K562 (cell line): ENCODE measurements around the gene NR5A2. TPM values are rescaled to one million over a fixed set of nuclear protein-coding genes. Genes with fewer than 3 reads are reported as not detected.
A peak's percentile ranks its signal among the peaks of the same experiment; 100 is the strongest.

Experiments used
- ARID1B ChIP-seq: fragments of 450-650 bp; IDR thresholded peaks from 2 replicates; pipeline ENCODE4 v1.6.1; 2016; ENCODE audit warnings: antibody characterized with exemption, mild to moderate bottlenecking, inconsistent platforms
- CBX1 ChIP-seq: sonication (generic); IDR thresholded peaks from 2 replicates; pipeline ENCODE4 v1.6.1; 2016; ENCODE audit warnings: antibody characterized with exemption, low read depth, mild to moderate bottlenecking
- CBX5 ChIP-seq: IDR thresholded peaks from 2 replicates; pipeline ENCODE4 v1.6.1; 2014; ENCODE audit warnings: low read depth, borderline replicate concordance
- DNMT1 ChIP-seq: fragments of 450-650 bp; IDR thresholded peaks from 2 replicates; pipeline ENCODE4 v1.6.1; 2016; ENCODE audit warnings: antibody characterized with exemption, mild to moderate bottlenecking
- ETV6 ChIP-seq, 3 experiments: fragments of 150-350 bp in 1 of 3; sonication (generic) in 1 of 3; formaldehyde crosslinking in 1 of 3; IDR thresholded peaks; 2 replicates each; pipeline versions ENCODE4 v1.6.1 to v1.8.0; 2014 to 2022; ENCODE audit warnings: borderline replicate concordance in 2 of 3, low read depth in 2 of 3, antibody characterized with exemption in 1 of 3, low read length in 1 of 3, mild to moderate bottlenecking in 1 of 3, missing genetic modification reagents in 1 of 3
- KAT8 ChIP-seq: fragments of 450-650 bp; IDR thresholded peaks from 2 replicates; pipeline ENCODE4 v1.6.1; 2016; ENCODE audit warnings: low read depth, mild to moderate bottlenecking
- RFX7 ChIP-seq: fragments of 250-450 bp; sonication (Bioruptor Pico); IDR thresholded peaks from 2 replicates; pipeline ENCODE4 v1.5.1; 2021; ENCODE audit warnings: mild to moderate bottlenecking
- ZBTB17 ChIP-seq: fragments of 450-650 bp; formaldehyde crosslinking; IDR thresholded peaks from 2 replicates; pipeline ENCODE4 v1.4.0; 2020; ENCODE audit warnings: mild to moderate bottlenecking
- ZNF507 ChIP-seq: conservative IDR thresholded peaks from 2 replicates; pipeline ENCODE4 v1.6.1; 2017; ENCODE audit warnings: missing genetic modification characterization, missing compliant biosample characterization
- ZNF780A ChIP-seq: fragments of 250-450 bp; sonication (Bioruptor Pico); IDR thresholded peaks from 2 replicates; pipeline ENCODE4 v1.5.0; 2021; ENCODE audit warnings: mild to moderate bottlenecking
- polyA plus RNA-seq, 8 experiments: library from polyadenylated mRNA; depleted of rRNA in 4 of 8; stranded (reverse) in 5 of 8; unstranded in 3 of 8; fragments of >200 nt; fragmentation: Nextera tagmentation in 2 of 8; fragmentation: Illumina TruSeq in 1 of 8; extraction: Ambion mirVana in 2 of 8; extraction: Trizol in 1 of 8; gene quantifications; 2 replicates each; pipeline versions ENCODE4 v1.2.1 to v1.2.3, GENCODE V29; 2011 to 2014; ENCODE audit warnings: inconsistent platforms in 1 of 8, missing spikeins in 1 of 8
- total RNA-seq, 7 experiments: library from RNA; depleted of rRNA in 6 of 7; stranded (reverse); fragments of >200 nt in 6 of 7; fragmentation: Illumina TruSeq in 2 of 7; extraction: Trizol in 2 of 7; gene quantifications; 2 replicates each; pipeline versions ENCODE4 v1.2.1 to v1.2.3, GENCODE V29; 2011 to 2021; ENCODE audit warnings: low replicate concordance in 1 of 7
- TF ChIP-seq, protein P1 (sequence below): fragments of 150-350 bp; conservative IDR thresholded peaks from 2 replicates; pipeline ENCODE4 v1.6.1; 2014; ENCODE audit warnings: low read length
- TF ChIP-seq, protein P2 (sequence below): fragments of 450-650 bp; IDR thresholded peaks from 2 replicates; pipeline ENCODE4 v1.6.1; 2016; ENCODE audit warnings: low read depth, mild to moderate bottlenecking, moderate library complexity
- TF ChIP-seq, protein P3 (sequence below): fragments of 450-650 bp; IDR thresholded peaks from 2 replicates; pipeline ENCODE4 v1.6.1; 2018; ENCODE audit warnings: mild to moderate bottlenecking, low read depth; ENCODE audit not compliant: partially characterized antibody
- TF ChIP-seq, protein P4 (sequence below): fragments of 450-650 bp; IDR thresholded peaks from 2 replicates; pipeline ENCODE4 v1.7.1; 2018; ENCODE audit warnings: mild to moderate bottlenecking, low read depth; ENCODE audit not compliant: partially characterized antibody
- TF ChIP-seq, protein P5 (sequence below): sonication (generic); formaldehyde crosslinking; IDR thresholded peaks from 2 replicates; pipeline ENCODE4 v1.9.0; 2022; ENCODE audit warnings: mild to moderate bottlenecking, missing genetic modification reagents
- TF ChIP-seq, protein P6 (sequence below): fragments of 250-450 bp; sonication (Bioruptor Pico); IDR thresholded peaks from 2 replicates; pipeline ENCODE4 v1.9.0; 2021; ENCODE audit warnings: mild to moderate bottlenecking, inconsistent platforms

Gene NR5A2
- total and polyA plus RNA-seq, 9 of the 15 experiments (the other 6 are each of a cell fraction or from before 2014, with no cell fraction given): 0.13 to 0.40 (median 0.29) TPM

DNA sequence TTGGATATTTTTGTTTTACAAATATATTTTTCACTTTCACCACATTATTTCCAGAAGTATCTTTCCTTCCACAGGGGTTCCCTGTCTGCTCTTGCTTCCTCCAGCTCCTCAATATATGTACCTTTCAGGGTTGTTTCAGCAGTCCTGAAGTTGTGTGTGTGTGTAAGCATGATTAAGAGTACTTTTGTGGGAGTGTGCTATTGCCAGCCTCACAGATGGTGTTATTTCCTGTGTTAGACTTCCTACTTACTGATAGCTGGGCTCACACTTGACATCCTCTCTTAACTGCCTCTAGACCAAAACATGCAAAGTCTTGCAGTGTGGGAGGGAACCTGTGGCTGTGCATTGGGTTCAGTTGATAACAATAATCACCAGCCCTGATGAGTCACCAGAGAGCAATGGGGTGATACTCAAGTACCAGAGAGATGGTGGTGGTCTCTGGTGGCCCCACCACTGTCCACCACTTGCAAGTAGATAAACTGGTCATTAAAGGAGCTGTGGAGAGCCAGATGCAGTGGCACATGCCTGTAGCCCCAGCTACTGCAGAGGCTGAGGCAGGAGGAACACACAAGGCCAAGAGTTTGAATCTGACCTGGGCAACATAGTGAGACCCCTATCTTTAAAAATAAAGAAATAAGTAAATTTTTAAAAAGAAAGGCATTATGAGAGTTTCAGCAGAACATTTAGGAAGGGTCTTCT lies 126.7 kb downstream of the NR5A2 start (continued):
- TF ChIP-seq, protein P1, sequence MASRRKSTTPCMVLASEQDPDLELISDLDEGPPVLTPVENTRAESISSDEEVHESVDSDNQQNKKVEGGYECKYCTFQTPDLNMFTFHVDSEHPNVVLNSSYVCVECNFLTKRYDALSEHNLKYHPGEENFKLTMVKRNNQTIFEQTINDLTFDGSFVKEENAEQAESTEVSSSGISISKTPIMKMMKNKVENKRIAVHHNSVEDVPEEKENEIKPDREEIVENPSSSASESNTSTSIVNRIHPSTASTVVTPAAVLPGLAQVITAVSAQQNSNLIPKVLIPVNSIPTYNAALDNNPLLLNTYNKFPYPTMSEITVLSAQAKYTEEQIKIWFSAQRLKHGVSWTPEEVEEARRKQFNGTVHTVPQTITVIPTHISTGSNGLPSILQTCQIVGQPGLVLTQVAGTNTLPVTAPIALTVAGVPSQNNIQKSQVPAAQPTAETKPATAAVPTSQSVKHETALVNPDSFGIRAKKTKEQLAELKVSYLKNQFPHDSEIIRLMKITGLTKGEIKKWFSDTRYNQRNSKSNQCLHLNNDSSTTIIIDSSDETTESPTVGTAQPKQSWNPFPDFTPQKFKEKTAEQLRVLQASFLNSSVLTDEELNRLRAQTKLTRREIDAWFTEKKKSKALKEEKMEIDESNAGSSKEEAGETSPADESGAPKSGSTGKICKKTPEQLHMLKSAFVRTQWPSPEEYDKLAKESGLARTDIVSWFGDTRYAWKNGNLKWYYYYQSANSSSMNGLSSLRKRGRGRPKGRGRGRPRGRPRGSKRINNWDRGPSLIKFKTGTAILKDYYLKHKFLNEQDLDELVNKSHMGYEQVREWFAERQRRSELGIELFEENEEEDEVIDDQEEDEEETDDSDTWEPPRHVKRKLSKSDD: no peak
- TF ChIP-seq, protein P2, sequence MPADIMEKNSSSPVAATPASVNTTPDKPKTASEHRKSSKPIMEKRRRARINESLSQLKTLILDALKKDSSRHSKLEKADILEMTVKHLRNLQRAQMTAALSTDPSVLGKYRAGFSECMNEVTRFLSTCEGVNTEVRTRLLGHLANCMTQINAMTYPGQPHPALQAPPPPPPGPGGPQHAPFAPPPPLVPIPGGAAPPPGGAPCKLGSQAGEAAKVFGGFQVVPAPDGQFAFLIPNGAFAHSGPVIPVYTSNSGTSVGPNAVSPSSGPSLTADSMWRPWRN: peak; percentile 66
- TF ChIP-seq CBX5: no peak
- TF ChIP-seq ZBTB17 (CRISPR knock-in tag): peak; percentile 78; the same call in 1 of the 2 replicates
- TF ChIP-seq, protein P3, sequence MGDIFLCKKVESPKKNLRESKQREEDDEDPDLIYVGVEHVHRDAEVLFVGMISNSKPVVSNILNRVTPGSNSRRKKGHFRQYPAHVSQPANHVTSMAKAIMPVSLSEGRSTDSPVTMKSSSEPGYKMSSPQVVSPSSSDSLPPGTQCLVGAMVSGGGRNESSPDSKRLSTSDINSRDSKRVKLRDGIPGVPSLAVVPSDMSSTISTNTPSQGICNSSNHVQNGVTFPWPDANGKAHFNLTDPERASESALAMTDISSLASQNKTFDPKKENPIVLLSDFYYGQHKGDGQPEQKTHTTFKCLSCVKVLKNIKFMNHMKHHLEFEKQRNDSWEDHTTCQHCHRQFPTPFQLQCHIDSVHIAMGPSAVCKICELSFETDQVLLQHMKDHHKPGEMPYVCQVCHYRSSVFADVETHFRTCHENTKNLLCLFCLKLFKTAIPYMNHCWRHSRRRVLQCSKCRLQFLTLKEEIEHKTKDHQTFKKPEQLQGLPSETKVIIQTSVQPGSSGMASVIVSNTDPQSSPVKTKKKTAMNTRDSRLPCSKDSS: no peak
- TF ChIP-seq, protein P4, sequence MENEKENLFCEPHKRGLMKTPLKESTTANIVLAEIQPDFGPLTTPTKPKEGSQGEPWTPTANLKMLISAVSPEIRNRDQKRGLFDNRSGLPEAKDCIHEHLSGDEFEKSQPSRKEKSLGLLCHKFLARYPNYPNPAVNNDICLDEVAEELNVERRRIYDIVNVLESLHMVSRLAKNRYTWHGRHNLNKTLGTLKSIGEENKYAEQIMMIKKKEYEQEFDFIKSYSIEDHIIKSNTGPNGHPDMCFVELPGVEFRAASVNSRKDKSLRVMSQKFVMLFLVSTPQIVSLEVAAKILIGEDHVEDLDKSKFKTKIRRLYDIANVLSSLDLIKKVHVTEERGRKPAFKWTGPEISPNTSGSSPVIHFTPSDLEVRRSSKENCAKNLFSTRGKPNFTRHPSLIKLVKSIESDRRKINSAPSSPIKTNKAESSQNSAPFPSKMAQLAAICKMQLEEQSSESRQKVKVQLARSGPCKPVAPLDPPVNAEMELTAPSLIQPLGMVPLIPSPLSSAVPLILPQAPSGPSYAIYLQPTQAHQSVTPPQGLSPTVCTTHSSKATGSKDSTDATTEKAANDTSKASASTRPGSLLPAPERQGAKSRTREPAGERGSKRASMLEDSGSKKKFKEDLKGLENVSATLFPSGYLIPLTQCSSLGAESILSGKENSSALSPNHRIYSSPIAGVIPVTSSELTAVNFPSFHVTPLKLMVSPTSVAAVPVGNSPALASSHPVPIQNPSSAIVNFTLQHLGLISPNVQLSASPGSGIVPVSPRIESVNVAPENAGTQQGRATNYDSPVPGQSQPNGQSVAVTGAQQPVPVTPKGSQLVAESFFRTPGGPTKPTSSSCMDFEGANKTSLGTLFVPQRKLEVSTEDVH: no peak
- TF ChIP-seq, protein P5, sequence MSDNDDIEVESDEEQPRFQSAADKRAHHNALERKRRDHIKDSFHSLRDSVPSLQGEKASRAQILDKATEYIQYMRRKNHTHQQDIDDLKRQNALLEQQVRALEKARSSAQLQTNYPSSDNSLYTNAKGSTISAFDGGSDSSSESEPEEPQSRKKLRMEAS: no peak
- TF ChIP-seq DNMT1: no peak
- peak; percentile 99 for TF ChIP-seq ARID1B
- TF ChIP-seq ZNF507 (tag): no peak
- TF ChIP-seq ETV6 (IDR thresholded peaks at IDR 0.05; ENCODE audit: borderline replicate concordance in 1 of 2, low read depth in 2 of 2, low read length in 1 of 2): peak; percentile 50 to 78; a peak in 2 of 4 replicates
- TF ChIP-seq ETV6 (CRISPR knock-in tag; IDR thresholded peaks at IDR 0.05; ENCODE audit: borderline replicate concordance): no peak
- no peak for TF ChIP-seq RFX7
- TF ChIP-seq, protein P6, sequence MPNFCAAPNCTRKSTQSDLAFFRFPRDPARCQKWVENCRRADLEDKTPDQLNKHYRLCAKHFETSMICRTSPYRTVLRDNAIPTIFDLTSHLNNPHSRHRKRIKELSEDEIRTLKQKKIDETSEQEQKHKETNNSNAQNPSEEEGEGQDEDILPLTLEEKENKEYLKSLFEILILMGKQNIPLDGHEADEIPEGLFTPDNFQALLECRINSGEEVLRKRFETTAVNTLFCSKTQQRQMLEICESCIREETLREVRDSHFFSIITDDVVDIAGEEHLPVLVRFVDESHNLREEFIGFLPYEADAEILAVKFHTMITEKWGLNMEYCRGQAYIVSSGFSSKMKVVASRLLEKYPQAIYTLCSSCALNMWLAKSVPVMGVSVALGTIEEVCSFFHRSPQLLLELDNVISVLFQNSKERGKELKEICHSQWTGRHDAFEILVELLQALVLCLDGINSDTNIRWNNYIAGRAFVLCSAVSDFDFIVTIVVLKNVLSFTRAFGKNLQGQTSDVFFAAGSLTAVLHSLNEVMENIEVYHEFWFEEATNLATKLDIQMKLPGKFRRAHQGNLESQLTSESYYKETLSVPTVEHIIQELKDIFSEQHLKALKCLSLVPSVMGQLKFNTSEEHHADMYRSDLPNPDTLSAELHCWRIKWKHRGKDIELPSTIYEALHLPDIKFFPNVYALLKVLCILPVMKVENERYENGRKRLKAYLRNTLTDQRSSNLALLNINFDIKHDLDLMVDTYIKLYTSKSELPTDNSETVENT (CRISPR knock-in tag): no peak
- no peak for TF ChIP-seq ZNF780A (CRISPR knock-in tag)
- 0 out of 2 replicates have a peak, but pooled peaks have one; percentile 60 for TF ChIP-seq CBX1
- no peak for TF ChIP-seq KAT8
